K562 (cell line): Measurements from ENCODE around the gene DDIT4L. TPM values are rescaled to one million over a fixed set of nuclear protein-coding genes. Genes with fewer than 3 reads are reported as not detected.

Source experiments
- ATAC-seq: fragments of 200-7000 bp; cut with Tn5 transposase; 3 replicates; pipeline ENCODE4 v1.9.1; 2020; ENCODE audit warnings: moderate library complexity
- BruUV-seq: library from RNA; stranded (reverse); fragments of 400-500 nt; replicated peaks from 2 replicates; lab custom pipeline; 2021; lab: Mats Ljungman, UMichigan
- CTCF ChIA-PET: fragments of 300-600 bp; formaldehyde crosslinking; extraction: SDS; loops from one replicate; lab custom pipeline; 2021; ENCODE audit warnings: low intra/inter-chr PET ratio; lab: Yijun Ruan, JAX
- POLR2A ChIA-PET: fragments of 300-600, 350-650 bp; sonication (Branson Sonifier 250); formaldehyde crosslinking; extraction: SDS; loops from one replicate; lab custom pipeline; 2021; ENCODE audit warnings: antibody characterized with exemption, inconsistent platforms; lab: Yijun Ruan, JAX
- DNase-seq, 4 experiments: peaks; one replicate each; pipeline versions ENCODE4 v3.0.0 to v3.0.0-alpha.2; 2011 to 2018; ENCODE audit warnings: low spot score in 3 of 4, mixed read lengths in 3 of 4; ENCODE audit errors: extremely low read depth in 1 of 4
- FAIRE-seq: peaks from 2 replicates; lab custom pipeline; 2011; peaks lifted over from hg19 to GRCh38; lab: Jason Lieb, UNC
- H2AFZ ChIP-seq: 2 replicates; pipeline ENCODE4 v1.6.0; 2011; ENCODE audit warnings: low read depth, low read length, control low read depth, inconsistent platforms
- H3K27ac ChIP-seq: fragments of 200-600 bp; 3 replicates; pipeline ENCODE4 v1.8.0; 2011; ENCODE audit warnings: low read depth, mild to moderate bottlenecking, control low read depth, inconsistent platforms, low read length, moderate library complexity, mixed read lengths; ENCODE audit errors: extremely low read depth
- H3K27me3 ChIP-seq, 2 experiments: fragments of 300-600 bp in 1 of 2; 2 replicates in 1 of 2; 3 replicates in 1 of 2; pipeline versions ENCODE4 v1.6.0 to v1.8.0; 2011; ENCODE audit warnings: inconsistent platforms in 2 of 2, low read length in 2 of 2, mild to moderate bottlenecking in 1 of 2, mixed read lengths in 1 of 2, moderate library complexity in 1 of 2; ENCODE audit not compliant: control insufficient read depth in 2 of 2, insufficient read depth in 2 of 2
- H3K36me3 ChIP-seq: fragments of 300-600 bp; 3 replicates; pipeline ENCODE4 v1.8.0; 2011; ENCODE audit warnings: mild to moderate bottlenecking, low read length, inconsistent platforms; ENCODE audit not compliant: control insufficient read depth, insufficient read depth
- H3K4me1 ChIP-seq, 2 experiments: fragments of 200-600 bp in 1 of 2; replicated peaks in 1 of 2; 2 replicates in 1 of 2; 3 replicates in 1 of 2; pipeline versions ENCODE4 v1.5.1 to v1.8.0; 2011; ENCODE audit warnings: inconsistent platforms in 2 of 2, low read length in 2 of 2, mild to moderate bottlenecking in 1 of 2, mixed read lengths in 1 of 2, moderate library complexity in 1 of 2; ENCODE audit not compliant: control insufficient read depth in 2 of 2, insufficient read depth in 2 of 2
- H3K4me2 ChIP-seq: 2 replicates; pipeline ENCODE4 v1.6.1; 2011; ENCODE audit warnings: low read length, control low read depth, inconsistent platforms, mixed read lengths; ENCODE audit not compliant: insufficient read depth
- H3K4me3 ChIP-seq: fragments of 200-600 bp; sonication (generic), shearing (Covaris generic); 2 replicates; pipeline ENCODE4 v1.5.1; 2016; ENCODE audit warnings: control low read depth, inconsistent platforms
- H3K79me2 ChIP-seq: fragments of 200-600 bp; 3 replicates; pipeline ENCODE4 v1.8.0; 2011; ENCODE audit warnings: low read length, inconsistent platforms; ENCODE audit not compliant: control insufficient read depth, insufficient read depth
- H3K9ac ChIP-seq, 2 experiments: 2 replicates each; pipeline versions ENCODE4 v1.6.0 to v1.6.1; 2011; ENCODE audit warnings: low read depth in 2 of 2, low read length in 2 of 2, control low read depth in 1 of 2, inconsistent platforms in 1 of 2, mild to moderate bottlenecking in 1 of 2, mixed read lengths in 1 of 2; ENCODE audit not compliant: insufficient read depth in 1 of 2
- H3K9me1 ChIP-seq: one replicate; pipeline ENCODE4 v1.6.0; 2011; ENCODE audit warnings: inconsistent platforms, mild to moderate bottlenecking, low read length, moderate library complexity; ENCODE audit not compliant: control insufficient read depth, insufficient read depth
- H3K9me3 ChIP-seq: replicated peaks from 2 replicates; pipeline ENCODE4 v1.5.1; 2011; ENCODE audit warnings: low read depth, low read length, inconsistent platforms; ENCODE audit not compliant: control insufficient read depth, insufficient read depth
- H4K20me1 ChIP-seq: replicated peaks from 2 replicates; pipeline ENCODE4 v1.6.1; 2011; ENCODE audit warnings: low read length, inconsistent platforms, mixed read lengths; ENCODE audit not compliant: control insufficient read depth, insufficient read depth
- ARNT ChIP-seq, 2 experiments: fragments of 450-650 bp; IDR thresholded peaks; 2 replicates each; pipeline ENCODE4 v1.6.1; 2016; ENCODE audit warnings: mild to moderate bottlenecking in 1 of 2
- DEAF1 ChIP-seq: fragments of 450-650 bp; formaldehyde crosslinking; IDR thresholded peaks from 2 replicates; pipeline ENCODE4 v1.4.0; 2020; ENCODE audit warnings: mild to moderate bottlenecking, moderate library complexity
- MEF2D ChIP-seq: conservative IDR thresholded peaks from 2 replicates; pipeline ENCODE4 v1.6.1; 2016; ENCODE audit warnings: low read depth, missing genetic modification characterization, missing compliant biosample characterization
- WGBS: fragments of 100-300 bp; shearing (Covaris generic); methylation state at CpG from one replicate; pipeline ENCODE4 v1.1.6; 2016; ENCODE audit warnings: low coverage, mixed read lengths; ENCODE audit not compliant: insufficient coverage; ENCODE audit errors: missing lambda C conversion rate; 5-methylcytosine and 5-hydroxymethylcytosine counted together
- in situ Hi-C: fragments of 300-500 bp; cut with MboI; formaldehyde crosslinking; loops from 4 replicates; pipeline ENCODE4 v1.15.0; 2018; ENCODE audit warnings: inconsistent platforms, mixed read lengths
- intact Hi-C: fragments of 100-400 bp; cut with micrococcal nuclease; formaldehyde crosslinking; loops from 2 replicates; pipeline ENCODE4 v1.14.2; 2022
- polyA plus RNA-seq, 8 experiments: library from polyadenylated mRNA; depleted of rRNA in 4 of 8; stranded (reverse) in 5 of 8; unstranded in 3 of 8; fragments of >200 nt; fragmentation: Nextera tagmentation in 2 of 8; fragmentation: Illumina TruSeq in 1 of 8; extraction: Ambion mirVana in 2 of 8; extraction: Trizol in 1 of 8; gene quantifications; 2 replicates each; pipeline versions ENCODE4 v1.2.1 to v1.2.3, GENCODE V29; 2011 to 2014; ENCODE audit warnings: inconsistent platforms in 1 of 8, missing spikeins in 1 of 8
- total RNA-seq, 7 experiments: library from RNA; depleted of rRNA in 6 of 7; stranded (reverse); fragments of >200 nt in 6 of 7; fragmentation: Illumina TruSeq in 2 of 7; extraction: Trizol in 2 of 7; gene quantifications; 2 replicates each; pipeline versions ENCODE4 v1.2.1 to v1.2.3, GENCODE V29; 2011 to 2021; ENCODE audit warnings: low replicate concordance in 1 of 7
- TF ChIP-seq, protein P1 (sequence below): sonication (generic); formaldehyde crosslinking; IDR thresholded peaks from 2 replicates; pipeline ENCODE4 v1.4.0; 2020; ENCODE audit warnings: mild to moderate bottlenecking, missing genetic modification reagents

DDIT4L gene
- total and polyA plus RNA-seq, 9 of the 15 experiments (the other 6 are each of a cell fraction or from before 2014, with no cell fraction given), result not detected

GRCh38 chr4:100149190-100149589, 41.1 kb downstream of the DDIT4L start:
- DNase-seq, result no peak
- CTCF ChIA-PET, result no interaction called here

More at GRCh38 chr4:100149190-100149589, 41.1 kb downstream of the DDIT4L start:
- Histone ChIP-seq H3K4me1 (no peaks in the 10 kb centered on the region), H3K9ac (no peak overlapping the region), H3K79me2 (no peaks in the 10 kb centered on the region)
- no peak for FAIRE-seq
- BruUV-seq, result no TSS peak
- TF ChIP-seq ARNT (IDR thresholded peaks at IDR 0.05) (no peak), MEF2D (tag) (no peak), DEAF1 (CRISPR knock-in tag) (no peak)
- TF ChIP-seq, protein P1, sequence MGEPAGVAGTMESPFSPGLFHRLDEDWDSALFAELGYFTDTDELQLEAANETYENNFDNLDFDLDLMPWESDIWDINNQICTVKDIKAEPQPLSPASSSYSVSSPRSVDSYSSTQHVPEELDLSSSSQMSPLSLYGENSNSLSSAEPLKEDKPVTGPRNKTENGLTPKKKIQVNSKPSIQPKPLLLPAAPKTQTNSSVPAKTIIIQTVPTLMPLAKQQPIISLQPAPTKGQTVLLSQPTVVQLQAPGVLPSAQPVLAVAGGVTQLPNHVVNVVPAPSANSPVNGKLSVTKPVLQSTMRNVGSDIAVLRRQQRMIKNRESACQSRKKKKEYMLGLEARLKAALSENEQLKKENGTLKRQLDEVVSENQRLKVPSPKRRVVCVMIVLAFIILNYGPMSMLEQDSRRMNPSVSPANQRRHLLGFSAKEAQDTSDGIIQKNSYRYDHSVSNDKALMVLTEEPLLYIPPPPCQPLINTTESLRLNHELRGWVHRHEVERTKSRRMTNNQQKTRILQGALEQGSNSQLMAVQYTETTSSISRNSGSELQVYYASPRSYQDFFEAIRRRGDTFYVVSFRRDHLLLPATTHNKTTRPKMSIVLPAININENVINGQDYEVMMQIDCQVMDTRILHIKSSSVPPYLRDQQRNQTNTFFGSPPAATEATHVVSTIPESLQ, result no peak
- TF ChIP-seq, all 486 proteins: peak for 0
- Histone ChIP-seq H2AFZ (no peak overlapping the region), H3K9me3 (no peaks in the 10 kb centered on the region), H4K20me1 (no peaks in the 10 kb centered on the region), H3K4me3 (no peak overlapping the region), H3K36me3 (no peaks in the 10 kb centered on the region), H3K9me1 (no peaks in the 10 kb centered on the region), H3K27ac (no peak overlapping the region), H3K27me3 (no peaks in the 10 kb centered on the region), H3K4me2 (no peak overlapping the region)
- no peak for ATAC-seq
- intact Hi-C loops, result no loop called here
- WGBS, result 1% methylated on average over 6 of the region's 6 CpGs
- in situ Hi-C loops, result no loop called here
- POLR2A ChIA-PET, result no interaction called here
